Peyer's patch (tissue), 4 donors: Measurements from ENCODE around the gene LEF1. TPM values are rescaled to one million over a fixed set of nuclear protein-coding genes. Genes with fewer than 3 reads are reported as not detected.
A peak's percentile ranks its signal among the peaks of the same experiment; 100 is the strongest.

Experiments used
- DNase-seq, 3 donors: peaks; one replicate each; pipeline ENCODE4 v3.0.0-alpha.2; 2017 to 2019
- H3K27ac ChIP-seq, 4 donors: fragments of 200-600 bp; sonication (generic); one replicate each; pipeline ENCODE4 v1.5.1; 2016 to 2019
- H3K27me3 ChIP-seq, 2 donors: fragments of 200-600 bp; sonication (generic); one replicate each; pipeline ENCODE4 v1.5.1; 2019
- H3K36me3 ChIP-seq, 3 donors: fragments of 200-600 bp; sonication (generic); one replicate each; pipeline ENCODE4 v1.5.1; 2016 to 2019
- H3K4me1 ChIP-seq, 4 donors: fragments of 200-600 bp; sonication (generic); one replicate each; pipeline ENCODE4 v1.5.1; 2016 to 2019
- H3K4me3 ChIP-seq, 4 donors: fragments of 200-600 bp; sonication (generic); 1 replicate in 3 of 4; 2 replicates in 1 of 4; pipeline ENCODE4 v1.5.1; 2016 to 2019; ENCODE audit warnings: mild to moderate bottlenecking in 1 of 4
- H3K9me3 ChIP-seq, 4 donors: fragments of 200-600 bp; sonication (generic); one replicate each; pipeline ENCODE4 v1.5.1; 2016 to 2019; ENCODE audit warnings: mild to moderate bottlenecking in 1 of 4
- POLR2A ChIP-seq, 2 donors: fragments of 450-650 bp; IDR thresholded peaks; one replicate each; pipeline ENCODE4 v1.5.1; 2017; ENCODE audit warnings: antibody characterized with exemption in 2 of 2, mild to moderate bottlenecking in 2 of 2, moderate library complexity in 2 of 2
- total RNA-seq, 4 donors: library from RNA; depleted of rRNA; stranded (reverse); fragments of >200 nt; gene quantifications; one replicate each; pipeline ENCODE4 v1.1.0, GENCODE V29; 2016
- TF ChIP-seq, protein P1 (sequence below), 6 experiments: fragments of 450-650 bp in 4 of 6; fragments of 200-600 bp in 2 of 6; sonication (generic) in 1 of 6; IDR thresholded peaks; one replicate each; pipeline ENCODE4 v1.5.1; 2017 to 2019; ENCODE audit warnings: antibody characterized with exemption in 6 of 6, mild to moderate bottlenecking in 3 of 6, moderate library complexity in 1 of 6

Gene LEF1
- total RNA-seq, 4 donors from 2014 or later = 0.53 to 34.7 (median 4.4) TPM

DNA sequence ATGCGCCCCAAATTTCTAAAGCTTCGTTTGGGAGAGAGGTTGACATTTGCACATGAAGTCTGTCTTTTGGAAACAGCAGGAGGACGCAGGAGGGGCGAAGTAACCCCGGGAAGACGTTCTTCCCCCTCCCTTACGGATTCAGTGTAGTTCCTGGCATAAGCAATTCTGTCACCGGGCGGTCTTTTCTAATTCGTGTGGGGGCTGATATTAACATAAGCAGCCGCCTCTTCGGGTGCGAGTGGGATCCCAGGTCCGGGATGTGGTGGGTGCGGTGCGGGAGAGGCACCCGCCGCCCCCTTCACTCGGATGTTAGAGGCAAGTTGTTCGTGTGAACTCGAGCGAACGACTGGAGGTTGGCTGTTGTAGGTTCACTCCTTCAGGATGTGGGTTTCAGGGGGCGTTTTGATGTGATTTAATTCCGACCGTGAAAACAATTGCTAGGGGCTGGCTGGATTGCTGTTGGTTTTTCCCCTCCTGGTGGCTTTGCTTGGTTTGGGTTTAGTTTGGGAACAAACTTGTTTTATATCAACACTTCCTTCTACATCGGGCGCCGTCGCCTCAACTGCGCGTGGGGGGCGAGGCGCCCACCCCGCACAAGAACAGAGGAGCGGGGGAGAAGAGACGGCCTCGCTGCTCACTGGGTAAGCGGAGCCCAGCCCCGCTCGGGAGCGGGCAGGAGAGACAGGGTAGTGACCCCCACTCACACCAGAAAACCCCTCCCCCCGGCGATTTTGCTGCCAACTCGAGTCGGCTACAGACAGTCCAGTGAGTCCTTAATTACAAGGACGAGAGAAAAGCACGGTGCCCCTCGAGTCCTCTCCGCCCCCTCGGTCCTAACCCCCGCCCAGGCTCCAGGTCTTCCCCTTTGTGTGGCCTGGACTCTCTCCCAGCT, 2.9 kb upstream of the LEF1 start:
- no peak for TF ChIP-seq POLR2A (IDR thresholded peaks at IDR 0.05)
- TF ChIP-seq, protein P1, sequence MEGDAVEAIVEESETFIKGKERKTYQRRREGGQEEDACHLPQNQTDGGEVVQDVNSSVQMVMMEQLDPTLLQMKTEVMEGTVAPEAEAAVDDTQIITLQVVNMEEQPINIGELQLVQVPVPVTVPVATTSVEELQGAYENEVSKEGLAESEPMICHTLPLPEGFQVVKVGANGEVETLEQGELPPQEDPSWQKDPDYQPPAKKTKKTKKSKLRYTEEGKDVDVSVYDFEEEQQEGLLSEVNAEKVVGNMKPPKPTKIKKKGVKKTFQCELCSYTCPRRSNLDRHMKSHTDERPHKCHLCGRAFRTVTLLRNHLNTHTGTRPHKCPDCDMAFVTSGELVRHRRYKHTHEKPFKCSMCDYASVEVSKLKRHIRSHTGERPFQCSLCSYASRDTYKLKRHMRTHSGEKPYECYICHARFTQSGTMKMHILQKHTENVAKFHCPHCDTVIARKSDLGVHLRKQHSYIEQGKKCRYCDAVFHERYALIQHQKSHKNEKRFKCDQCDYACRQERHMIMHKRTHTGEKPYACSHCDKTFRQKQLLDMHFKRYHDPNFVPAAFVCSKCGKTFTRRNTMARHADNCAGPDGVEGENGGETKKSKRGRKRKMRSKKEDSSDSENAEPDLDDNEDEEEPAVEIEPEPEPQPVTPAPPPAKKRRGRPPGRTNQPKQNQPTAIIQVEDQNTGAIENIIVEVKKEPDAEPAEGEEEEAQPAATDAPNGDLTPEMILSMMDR (IDR thresholded peaks at IDR 0.05) = no peak
- DNase-seq = peak in 1 of 3 donors; percentile 49
- peak overlapping the region; percentile 17 to 64 (median 37) for H3K4me3 ChIP-seq
- H3K9me3 ChIP-seq = no peaks in the 10 kb centered on the region
- peak overlapping the region in 1 of 4 donors; percentile 69 for H3K27ac ChIP-seq
- peaks cover 0 to 41% of the 10 kb centered on the region in 2 donors for H3K27me3 ChIP-seq
- H3K4me1 ChIP-seq = peaks cover 0 to 50% (median 9%) of the 10 kb centered on the region in 4 donors
- no peaks in the 10 kb centered on the region for H3K36me3 ChIP-seq

DNA sequence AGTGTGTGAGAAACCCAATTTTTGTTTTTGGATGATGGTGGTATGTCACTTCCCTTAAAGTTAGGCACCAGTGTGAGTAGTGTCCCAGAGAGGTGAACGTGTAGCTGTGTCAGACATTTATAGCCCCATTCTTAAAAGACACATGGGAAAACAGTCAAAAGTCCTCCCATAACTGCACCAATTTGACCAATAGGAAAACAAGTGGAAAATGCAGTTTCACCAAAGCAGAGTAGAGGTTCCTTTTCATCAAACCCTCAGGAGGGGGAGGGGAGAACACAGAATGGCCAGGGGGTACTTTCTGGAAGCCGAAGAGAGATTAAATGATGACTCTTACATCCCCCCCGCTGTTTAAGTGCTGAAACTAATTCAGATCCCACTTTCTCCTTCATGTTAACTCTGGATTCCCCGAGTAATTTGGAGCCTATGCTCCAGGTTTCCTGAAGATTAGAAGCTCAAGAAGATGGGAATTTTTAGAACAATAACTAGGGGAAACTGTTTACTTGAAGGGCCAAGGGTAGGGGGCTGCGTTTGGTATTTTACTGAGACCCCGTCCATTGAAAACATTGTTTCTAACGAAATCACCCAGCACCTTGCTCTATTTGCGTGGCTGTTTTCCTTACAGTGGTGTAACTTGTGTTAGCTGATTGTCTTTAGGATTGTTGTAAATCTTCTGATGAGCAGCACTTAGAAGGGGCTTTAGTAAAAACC, 2.1 kb upstream of the LEF1 start:
- Histone ChIP-seq H3K27me3 (peaks cover 0 to 48% of the 10 kb centered on the region in 2 donors), H3K27ac (no peak overlapping the region), H3K4me1 (peaks cover 0 to 58% (median 9%) of the 10 kb centered on the region in 4 donors), H3K36me3 (no peaks in the 10 kb centered on the region), H3K9me3 (no peaks in the 10 kb centered on the region), H3K4me3 (no peak overlapping the region)
- no peak for TF ChIP-seq POLR2A (IDR thresholded peaks at IDR 0.05)
- TF ChIP-seq, protein P1 (IDR thresholded peaks at IDR 0.05) = no peak
- DNase-seq = no peak

DNA sequence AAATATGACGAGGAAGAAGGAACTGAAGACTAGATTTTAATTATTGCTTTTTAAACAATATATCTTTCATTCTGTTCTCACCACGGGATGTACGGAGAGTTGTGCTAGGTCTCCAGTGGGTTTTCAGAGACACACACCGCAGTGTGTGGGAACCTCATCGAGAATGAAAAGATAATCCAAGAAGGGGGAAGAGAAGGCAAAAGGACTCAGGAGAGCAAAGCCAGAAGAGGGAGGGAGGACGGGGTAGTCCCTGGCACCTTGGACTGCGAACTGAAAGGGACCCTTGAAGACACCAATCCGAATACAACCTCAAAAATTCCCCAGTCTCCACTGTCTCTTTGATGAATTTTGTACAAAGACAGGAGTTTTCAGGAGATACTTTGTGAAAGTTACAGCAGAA, 932 bp upstream of the LEF1 start:
- H3K4me3 ChIP-seq = no peak overlapping the region
- DNase-seq = no peak
- TF ChIP-seq, protein P1 (IDR thresholded peaks at IDR 0.05) = no peak
- TF ChIP-seq POLR2A (IDR thresholded peaks at IDR 0.05) = no peak
- H3K4me1 ChIP-seq = peaks cover 0 to 60% (median 9%) of the 10 kb centered on the region in 4 donors
- H3K9me3 ChIP-seq = no peaks in the 10 kb centered on the region
- peaks cover 0 to 49% of the 10 kb centered on the region in 2 donors for H3K27me3 ChIP-seq
- H3K36me3 ChIP-seq = no peaks in the 10 kb centered on the region
- H3K27ac ChIP-seq = no peak overlapping the region

DNA sequence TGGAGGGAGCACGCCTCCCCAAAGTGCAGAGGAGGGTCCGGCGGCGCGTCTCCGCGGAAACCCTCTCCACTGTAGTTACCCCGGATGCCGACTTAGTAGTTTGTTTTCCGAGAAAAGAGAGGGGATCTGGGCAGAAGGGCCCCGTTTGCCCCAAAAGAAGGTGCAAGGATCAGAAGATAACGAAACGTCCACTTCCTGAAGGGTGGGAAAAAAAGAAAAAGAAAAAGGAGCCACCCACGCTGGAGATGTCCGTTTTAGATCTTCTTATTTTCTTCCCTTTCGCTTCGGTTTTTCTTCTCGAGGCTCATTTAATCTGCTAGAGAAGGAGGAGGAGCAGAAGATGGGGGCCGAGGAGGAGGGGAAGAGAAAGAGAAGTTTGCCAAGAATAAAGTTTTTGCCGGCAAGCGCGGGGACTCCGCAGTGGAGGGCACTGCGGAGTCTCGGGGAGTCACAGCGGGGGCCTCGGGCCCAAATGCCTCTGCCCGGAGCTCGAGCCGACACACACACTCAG, 517 bp downstream of the LEF1 start:
- TF ChIP-seq POLR2A (IDR thresholded peaks at IDR 0.05) = no peak
- TF ChIP-seq, protein P1 (IDR thresholded peaks at IDR 0.05) = no peak
- Histone ChIP-seq H3K27me3 (peaks cover 0 to 49% of the 10 kb centered on the region in 2 donors), H3K27ac (peak overlapping the region in 2 of 4 donors; percentile 24 to 67), H3K4me3 (peak overlapping the region; percentile 33 to 66 (median 56)), H3K4me1 (peaks cover 0 to 56% (median 9%) of the 10 kb centered on the region in 4 donors), H3K36me3 (no peaks in the 10 kb centered on the region), H3K9me3 (no peaks in the 10 kb centered on the region)
- no peak for DNase-seq

DNA sequence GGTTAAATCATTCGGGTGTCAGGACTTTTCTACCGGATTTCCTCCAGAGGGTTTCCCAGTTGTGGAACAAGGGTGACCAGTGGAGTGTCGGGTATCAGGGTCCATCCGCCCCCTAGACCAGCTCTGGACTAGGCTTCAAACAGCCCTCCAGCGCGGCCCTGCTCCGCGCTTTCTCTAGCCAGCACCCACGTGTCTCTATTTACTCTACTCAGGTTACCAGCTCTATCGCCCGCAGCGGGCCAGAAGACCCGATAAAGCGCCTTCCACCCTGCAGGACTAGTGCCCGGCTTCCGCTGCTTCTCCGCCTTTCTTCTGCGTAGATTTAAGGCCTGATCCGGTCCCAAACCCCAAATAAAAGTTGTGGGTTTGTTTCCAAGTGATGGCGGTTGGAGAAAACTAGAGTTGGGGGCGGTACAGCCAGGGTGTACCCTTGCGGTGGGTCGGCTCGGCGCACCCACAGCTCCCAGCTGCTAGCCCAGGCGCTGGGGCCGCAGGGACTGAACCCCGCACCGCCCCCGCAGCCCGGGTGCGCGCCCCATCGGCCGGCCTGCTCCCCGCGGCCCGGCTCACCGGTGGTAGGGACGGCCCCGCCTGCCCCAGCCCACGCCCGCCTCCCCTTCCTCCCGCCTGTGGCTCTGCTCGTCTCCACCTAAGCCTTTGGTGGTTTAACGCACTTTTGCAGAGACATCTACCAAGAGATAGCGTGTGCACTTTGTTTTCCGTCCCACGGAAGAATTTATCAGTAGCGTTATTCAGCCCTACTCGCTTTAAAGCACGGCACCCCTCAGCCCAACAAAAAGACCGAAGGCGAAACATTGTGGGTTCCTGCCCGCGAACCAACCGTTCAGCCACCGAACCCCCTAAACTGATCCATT, 2.1 kb downstream of the LEF1 start:
- TF ChIP-seq POLR2A (IDR thresholded peaks at IDR 0.05) = no peak
- TF ChIP-seq, protein P1 (IDR thresholded peaks at IDR 0.05) = no peak
- H3K9me3 ChIP-seq = no peaks in the 10 kb centered on the region
- peak in 1 of 3 donors; percentile 53 for DNase-seq
- H3K4me3 ChIP-seq = peak overlapping the region; percentile 33 to 66 (median 56)
- H3K27ac ChIP-seq = peak overlapping the region in 2 of 4 donors; percentile 27 to 67
- peaks cover 0 to 35% of the 10 kb centered on the region in 2 donors for H3K27me3 ChIP-seq
- no peaks in the 10 kb centered on the region for H3K36me3 ChIP-seq
- peaks cover 0 to 41% (median 4%) of the 10 kb centered on the region in 4 donors for H3K4me1 ChIP-seq
